ENCODE results near the gene MYL2.

MYL2 gene

DNA sequence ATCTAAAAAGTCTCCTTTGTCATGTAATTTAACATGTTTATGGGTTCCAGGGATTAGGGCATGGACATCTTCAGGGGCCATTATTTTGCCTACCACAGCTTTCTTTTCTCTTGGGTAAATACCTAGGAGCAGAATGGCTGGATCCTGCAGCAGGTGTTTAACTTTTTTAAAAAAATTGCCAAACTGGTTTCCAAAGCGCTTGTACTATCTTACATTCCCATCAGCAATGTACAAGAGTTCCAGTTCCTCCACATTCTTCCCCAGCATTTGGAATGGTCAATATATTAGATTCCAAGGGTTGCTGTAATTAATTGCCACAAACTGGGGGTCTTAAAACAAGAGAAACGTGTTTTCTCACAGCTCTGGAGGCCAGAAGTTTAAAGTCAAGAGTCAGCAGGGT is 27.7 kb upstream of the MYL2 start:
- no peak overlapping the region for H3K27ac ChIP-seq
- no peak for TF ChIP-seq ZFX (IDR thresholded peaks at IDR 0.05; ENCODE audit: borderline replicate concordance)
- TF ChIP-seq CTCF (IDR thresholded peaks at IDR 0.05) = no peak

DNA sequence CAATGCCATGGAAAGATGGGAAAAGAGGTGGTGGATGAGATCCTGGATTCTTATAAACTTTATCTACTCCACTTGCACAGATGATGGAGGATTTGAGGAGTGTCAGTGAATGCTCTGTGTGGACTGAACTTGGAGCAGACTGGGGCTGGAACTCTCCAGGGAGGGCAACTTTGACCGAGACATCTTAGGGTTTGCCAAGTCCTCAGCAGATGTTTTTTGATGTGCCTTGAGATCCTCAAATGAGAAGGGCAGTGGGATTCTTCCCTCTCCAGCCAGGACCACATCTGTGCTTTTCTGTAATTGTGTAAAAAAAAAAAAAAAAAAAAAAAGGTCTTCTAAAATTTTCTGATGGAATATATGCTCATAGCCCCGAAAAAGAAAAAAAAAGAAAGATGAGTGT is 23.0 kb upstream of the MYL2 start:
- no peak for TF ChIP-seq ZFX (IDR thresholded peaks at IDR 0.05; ENCODE audit: borderline replicate concordance)
- TF ChIP-seq CTCF (IDR thresholded peaks at IDR 0.05) = no peak
- H3K27ac ChIP-seq = no peak overlapping the region

DNA sequence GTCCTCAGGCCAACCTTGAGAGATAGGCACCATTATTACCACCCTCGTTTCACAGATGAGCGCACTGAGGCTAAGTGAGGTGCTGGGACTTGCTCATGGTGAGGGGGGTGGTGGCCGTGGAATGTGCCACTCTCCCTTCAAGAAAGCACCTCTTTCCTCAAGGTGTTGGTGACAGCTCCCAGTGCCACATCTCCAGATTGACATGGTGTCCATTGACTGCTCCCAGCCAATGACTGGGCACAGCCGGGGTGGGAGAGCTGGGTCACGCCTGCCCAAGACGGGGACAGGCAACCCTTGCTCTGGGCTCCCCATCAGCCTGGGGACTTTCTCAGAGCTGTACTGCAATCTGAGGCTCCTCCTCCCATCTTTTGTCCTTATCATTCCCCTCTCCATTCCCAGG is 21.0 kb upstream of the MYL2 start:
- H3K27ac ChIP-seq = no peak overlapping the region
- TF ChIP-seq ZFX (IDR thresholded peaks at IDR 0.05; ENCODE audit: borderline replicate concordance) (no peak), CTCF (IDR thresholded peaks at IDR 0.05) (no peak)

DNA sequence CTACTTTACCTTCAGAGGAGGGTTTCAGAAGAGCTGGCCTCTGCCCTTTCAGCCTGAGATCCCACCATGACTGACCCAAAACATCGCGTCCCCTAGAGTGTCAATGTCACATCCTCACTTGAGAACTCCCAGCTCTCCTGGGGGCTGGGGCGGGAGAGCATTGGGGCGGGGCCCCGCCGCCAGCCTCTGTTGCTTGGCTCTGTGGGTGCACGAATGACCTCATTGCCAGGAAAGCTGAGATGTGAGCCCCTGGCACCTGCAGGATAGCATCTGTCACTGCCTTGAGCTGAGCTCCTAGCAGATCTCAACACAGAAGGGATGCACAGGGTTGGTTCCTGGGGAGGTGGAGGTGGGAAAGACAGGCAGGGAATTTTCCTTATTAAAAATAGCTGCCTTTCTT is 20.6 kb upstream of the MYL2 start:
- no peak overlapping the region for H3K27ac ChIP-seq
- TF ChIP-seq ZFX (IDR thresholded peaks at IDR 0.05; ENCODE audit: borderline replicate concordance) (no peak), CTCF (IDR thresholded peaks at IDR 0.05) (no peak)

DNA sequence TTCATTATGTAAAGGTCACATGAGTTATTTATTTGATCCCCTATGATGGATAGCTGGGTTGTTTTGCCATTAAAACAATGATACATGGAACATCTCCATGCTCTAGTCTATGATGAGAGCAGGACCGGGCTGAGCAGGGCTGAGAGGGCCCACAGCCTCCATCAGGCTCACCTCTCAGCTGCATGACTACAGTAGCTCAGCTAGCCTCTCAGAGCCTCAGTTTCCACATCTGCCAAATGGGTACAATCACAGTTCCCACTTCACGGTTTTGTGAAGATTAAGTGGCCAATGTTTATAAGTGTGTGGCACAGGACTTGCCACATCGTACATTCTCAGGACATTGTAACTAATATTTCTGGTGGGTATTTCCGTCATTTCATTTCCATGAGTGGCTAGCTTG is 19.9 kb upstream of the MYL2 start:
- H3K27ac ChIP-seq = no peak overlapping the region
- TF ChIP-seq ZFX (IDR thresholded peaks at IDR 0.05; ENCODE audit: borderline replicate concordance) (no peak), CTCF (IDR thresholded peaks at IDR 0.05) (no peak)

DNA sequence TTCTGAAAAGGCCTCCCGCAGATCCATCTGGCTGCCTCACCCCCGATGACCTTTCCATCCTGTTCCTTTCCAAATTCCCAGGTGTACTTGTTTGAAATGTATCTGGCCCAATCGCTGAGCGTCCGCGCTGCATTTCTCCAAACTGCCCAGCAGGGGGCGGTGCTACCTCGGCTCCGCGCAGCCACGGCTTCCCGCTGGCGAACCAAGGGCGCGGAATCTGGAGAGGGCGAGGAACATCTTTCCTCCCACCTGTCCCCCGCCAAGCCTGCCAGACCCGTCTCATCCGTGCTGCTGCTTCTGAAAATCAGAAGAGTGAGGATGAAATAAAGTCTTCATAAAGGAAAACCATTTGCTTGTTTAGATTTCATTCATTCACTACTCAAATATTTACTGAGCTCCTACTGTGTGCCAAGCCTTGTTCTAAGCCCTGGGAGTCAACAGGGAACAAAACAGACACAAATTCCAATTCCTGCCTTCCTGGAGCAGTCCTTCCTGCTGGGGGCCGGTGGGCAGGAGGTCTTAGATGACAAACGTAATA is 16.8 kb upstream of the MYL2 start:
- no peak overlapping the region for H3K27ac ChIP-seq
- TF ChIP-seq CTCF (IDR thresholded peaks at IDR 0.05) = peak; percentile 100
- no peak for TF ChIP-seq ZFX (IDR thresholded peaks at IDR 0.05; ENCODE audit: borderline replicate concordance)

GRCh38 chr12:110936367-110937103 is 16.2 kb upstream of the MYL2 start:
- TF ChIP-seq CTCF (IDR thresholded peaks at IDR 0.05) = no peak
- no peak for TF ChIP-seq ZFX (IDR thresholded peaks at IDR 0.05; ENCODE audit: borderline replicate concordance)
- no peak overlapping the region for H3K27ac ChIP-seq

Data from 22Rv1 (cell line).